ENCODE results near the gene MSH3. TPM values are rescaled to one million over a fixed set of nuclear protein-coding genes. Genes with fewer than 3 reads are reported as not detected.
A peak's percentile ranks its signal among the peaks of the same experiment; 100 is the strongest.

Gene MSH3
- total RNA-seq, 2 experiments from 2014 or later = 23.0 to 23.4 TPM

DNA sequence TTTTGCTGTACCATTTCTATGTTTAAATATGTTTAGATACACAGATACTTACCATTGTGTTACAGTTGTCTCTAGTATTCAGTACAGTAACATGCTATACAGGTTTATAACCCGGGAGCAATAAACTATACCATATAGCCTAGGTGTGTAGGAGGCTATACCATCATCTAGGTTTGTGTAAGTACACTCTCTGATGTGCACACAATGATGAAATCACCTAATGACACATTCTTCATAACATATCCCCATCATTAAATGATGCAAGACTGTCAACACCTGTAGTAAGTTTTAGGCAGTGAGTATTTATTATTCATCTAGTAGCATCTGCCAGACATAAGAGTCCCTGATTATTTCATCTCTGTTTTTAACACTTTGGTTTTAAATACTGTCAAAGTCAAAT, 7.7 kb downstream of the MSH3 start:
- TF ChIP-seq, protein P1, sequence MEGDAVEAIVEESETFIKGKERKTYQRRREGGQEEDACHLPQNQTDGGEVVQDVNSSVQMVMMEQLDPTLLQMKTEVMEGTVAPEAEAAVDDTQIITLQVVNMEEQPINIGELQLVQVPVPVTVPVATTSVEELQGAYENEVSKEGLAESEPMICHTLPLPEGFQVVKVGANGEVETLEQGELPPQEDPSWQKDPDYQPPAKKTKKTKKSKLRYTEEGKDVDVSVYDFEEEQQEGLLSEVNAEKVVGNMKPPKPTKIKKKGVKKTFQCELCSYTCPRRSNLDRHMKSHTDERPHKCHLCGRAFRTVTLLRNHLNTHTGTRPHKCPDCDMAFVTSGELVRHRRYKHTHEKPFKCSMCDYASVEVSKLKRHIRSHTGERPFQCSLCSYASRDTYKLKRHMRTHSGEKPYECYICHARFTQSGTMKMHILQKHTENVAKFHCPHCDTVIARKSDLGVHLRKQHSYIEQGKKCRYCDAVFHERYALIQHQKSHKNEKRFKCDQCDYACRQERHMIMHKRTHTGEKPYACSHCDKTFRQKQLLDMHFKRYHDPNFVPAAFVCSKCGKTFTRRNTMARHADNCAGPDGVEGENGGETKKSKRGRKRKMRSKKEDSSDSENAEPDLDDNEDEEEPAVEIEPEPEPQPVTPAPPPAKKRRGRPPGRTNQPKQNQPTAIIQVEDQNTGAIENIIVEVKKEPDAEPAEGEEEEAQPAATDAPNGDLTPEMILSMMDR (IDR thresholded peaks at IDR 0.05) = no peak
- ATAC-seq = peak; percentile 45
- Mint-ChIP-seq H3K27ac (no peak overlapping the region), H3K4me1 (ENCODE audit: low read depth) (peaks cover 17% of the 10 kb centered on the region), H3K27me3 (no peaks in the 10 kb centered on the region), H3K36me3 (ENCODE audit: low read depth) (peaks cover 68% of the 10 kb centered on the region), H3K9me3 (no peaks in the 10 kb centered on the region), H3K4me3 (no peak overlapping the region)
- intact Hi-C loops (cut with micrococcal nuclease) = no loop called here
- ChIA-PET POLR2A (interaction anchor here (1.5 kb wide), 1 partner anchor 10 kb away, joined by 3 read pairs; no protein-coding TSS in a partner anchor), CTCF (no interaction called here)
- no peak for DNase-seq

DNA sequence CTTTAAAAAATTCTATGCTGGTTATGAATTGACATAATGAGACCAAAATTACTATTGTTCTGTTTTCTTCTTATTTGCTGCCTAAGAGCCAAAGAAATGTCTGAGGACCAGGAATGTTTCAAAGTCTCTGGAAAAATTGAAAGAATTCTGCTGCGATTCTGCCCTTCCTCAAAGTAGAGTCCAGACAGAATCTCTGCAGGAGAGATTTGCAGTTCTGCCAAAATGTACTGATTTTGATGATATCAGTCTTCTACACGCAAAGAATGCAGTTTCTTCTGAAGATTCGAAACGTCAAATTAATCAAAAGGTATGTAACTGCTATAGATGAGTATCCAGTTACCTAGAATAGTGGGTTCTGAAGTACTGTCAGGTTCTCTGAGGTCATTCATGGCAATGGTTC, 10.6 kb downstream of the MSH3 start:
- H3K4me1 Mint-ChIP-seq (ENCODE audit: low read depth) = peaks cover 20% of the 10 kb centered on the region
- peaks cover 49% of the 10 kb centered on the region for H3K36me3 Mint-ChIP-seq (ENCODE audit: low read depth)
- ATAC-seq = no peak
- ChIA-PET CTCF (interaction anchor here (1.4 kb wide), 2 partner anchors 9 to 23 kb away, joined by 3 to 4 read pairs; no protein-coding TSS in a partner anchor), POLR2A (interaction anchor here (1.2 to 3.8 kb wide), 3 partner anchors 10 to 13 kb away, joined by 3 to 21 read pairs (median 3); partner anchors contain the start of genes DHFR and MSH3)
- H3K9me3 Mint-ChIP-seq = no peaks in the 10 kb centered on the region
- TF ChIP-seq, protein P1 (IDR thresholded peaks at IDR 0.05) = no peak
- DNase-seq = no peak
- no peak overlapping the region for H3K4me3 Mint-ChIP-seq
- H3K27ac Mint-ChIP-seq = no peak overlapping the region
- no peaks in the 10 kb centered on the region for H3K27me3 Mint-ChIP-seq
- intact Hi-C loops (cut with micrococcal nuclease) = no loop called here

- DNase-seq = no peak
- Mint-ChIP-seq H3K36me3 (ENCODE audit: low read depth) (peaks cover 41% of the 10 kb centered on the region), H3K4me1 (ENCODE audit: low read depth) (peaks cover 11% of the 10 kb centered on the region), H3K27ac (no peak overlapping the region), H3K27me3 (no peaks in the 10 kb centered on the region), H3K4me3 (no peak overlapping the region), H3K9me3 (no peaks in the 10 kb centered on the region)
- intact Hi-C loops (cut with micrococcal nuclease) = no loop called here
- TF ChIP-seq, protein P1 (IDR thresholded peaks at IDR 0.05) = no peak
- CTCF ChIA-PET = interaction anchor here (1.6 to 1.9 kb wide), 2 partner anchors 11 to 528 kb away, joined by 4 to 7 read pairs; no protein-coding TSS in a partner anchor
- POLR2A ChIA-PET = interaction anchor here (3.8 kb wide), 1 partner anchor 12 kb away, joined by 21 read pairs; the partner anchor contains the start of genes DHFR and MSH3
- no peak for ATAC-seq
Measured at GRCh38 chr5:80667384-80667783, 12.9 kb downstream of the MSH3 start.

DNA sequence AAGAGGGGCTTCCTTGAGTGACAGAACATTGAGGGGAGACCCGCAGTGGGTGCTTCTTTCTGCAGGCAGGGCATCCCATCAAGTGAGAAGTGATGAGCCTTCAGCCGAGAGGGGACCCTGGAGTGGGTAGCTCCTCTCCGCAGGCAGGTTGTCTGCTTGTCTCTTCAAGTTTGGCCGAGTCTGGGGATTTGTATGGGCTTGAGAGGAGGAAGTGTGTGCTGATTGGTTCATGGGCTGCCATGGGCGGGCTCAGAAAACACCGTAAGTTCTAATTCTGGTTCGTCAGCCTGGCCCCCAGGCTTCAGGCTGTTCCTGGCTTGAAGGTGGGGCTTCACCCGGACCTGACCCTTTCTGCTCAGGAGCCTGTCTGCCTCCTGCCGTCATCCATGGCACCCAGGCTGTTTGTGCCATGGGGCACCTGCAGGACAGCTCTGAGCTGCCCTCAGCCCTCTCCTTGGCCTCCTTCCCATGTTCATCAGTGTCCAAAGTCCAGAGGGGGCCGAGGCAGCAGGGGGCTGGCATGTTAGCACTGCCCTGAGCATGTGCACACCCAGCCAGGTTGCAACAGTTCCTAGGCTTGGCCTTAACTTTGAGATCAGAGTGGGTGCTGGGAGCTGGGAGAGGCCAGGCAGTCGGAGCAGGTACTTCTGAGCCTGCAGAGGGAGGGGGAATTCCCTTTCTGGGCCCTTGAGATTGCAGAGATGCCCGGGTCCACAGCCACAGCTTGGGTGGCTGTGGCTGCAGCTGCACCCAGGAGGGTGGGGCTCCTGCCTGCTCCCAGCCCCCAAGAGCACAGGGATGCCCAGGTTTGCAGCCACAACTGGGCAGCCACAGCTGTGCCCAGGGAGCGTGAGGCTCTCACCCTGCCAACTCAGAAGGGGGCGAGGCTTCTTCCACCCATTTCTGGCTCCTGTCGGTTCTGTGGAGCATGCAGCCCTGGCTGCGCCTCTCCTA, 13.8 kb downstream of the MSH3 start:
- ChIA-PET POLR2A (interaction anchor here (1.5 to 3.8 kb wide), 2 partner anchors 13 to 14 kb away, joined by 5 to 21 read pairs; partner anchors contain the start of genes DHFR and MSH3), CTCF (interaction anchor here (0.8 to 1.9 kb wide), 4 partner anchors 12 to 527 kb away, joined by 3 to 7 read pairs (median 4); no protein-coding TSS in a partner anchor)
- Mint-ChIP-seq H3K9me3 (no peaks in the 10 kb centered on the region), H3K4me1 (ENCODE audit: low read depth) (peaks cover 11% of the 10 kb centered on the region), H3K36me3 (ENCODE audit: low read depth) (peaks cover 39% of the 10 kb centered on the region), H3K27me3 (no peaks in the 10 kb centered on the region), H3K27ac (no peak overlapping the region), H3K4me3 (no peak overlapping the region)
- TF ChIP-seq, protein P1 (IDR thresholded peaks at IDR 0.05) = no peak
- no peak for DNase-seq
- intact Hi-C loops (cut with micrococcal nuclease) = no loop called here
- ATAC-seq = peak; percentile 57
